T-cell (primary cell): ENCODE results near the gene TNNI2. TPM values are rescaled to one million over a fixed set of nuclear protein-coding genes. Genes with fewer than 3 reads are reported as not detected.
A peak's percentile ranks its signal among the peaks of the same experiment; 100 is the strongest.

Experiments used
- ATAC-seq, 4 experiments: fragments of 200-7000 bp in 3 of 4; fragments of 150-1000 bp in 1 of 4; cut with Tn5 transposase; replicated peaks in 1 of 4; 1 replicate in 3 of 4; 2 replicates in 1 of 4; pipeline ENCODE4 v1.10.0; 2021; ENCODE audit warnings: moderate library complexity in 3 of 4, mild to moderate bottlenecking in 2 of 4, moderate number of reproducible peaks in 1 of 4
- CTCF ChIA-PET, 2 donors: fragments of 300-600 bp; sonication (Branson Sonifier 250); formaldehyde crosslinking; loops; one replicate each; lab custom pipeline; 2022; ENCODE audit warnings: antibody characterized with exemption in 2 of 2; lab: Charles Lee
- POLR2A ChIA-PET, 2 donors: fragments of 300-600 bp; sonication (Branson Sonifier 250); formaldehyde crosslinking; loops; one replicate each; lab custom pipeline; 2022; ENCODE audit warnings: antibody characterized with exemption in 2 of 2; lab: Charles Lee
- DNase-seq, 35 experiments: peaks; one replicate each; pipeline versions ENCODE4 v3.0.0 to v3.0.0-alpha.2; 2013 to 2023
- H3K27ac ChIP-seq: one replicate; pipeline ENCODE4 v1.5.1; 2013; ENCODE audit warnings: low read length
- H3K27me3 ChIP-seq, 2 experiments: replicated peaks in 1 of 2; 1 replicate in 1 of 2; 2 replicates in 1 of 2; pipeline versions ENCODE4 v1.6.1 to v1.7.0; 2013; ENCODE audit warnings: low read length in 1 of 2, mixed read lengths in 1 of 2; ENCODE audit not compliant: control insufficient read depth in 2 of 2, insufficient read depth in 2 of 2; ENCODE audit errors: extremely low read depth in 1 of 2
- H3K36me3 ChIP-seq, 2 donors: 1 replicate in 1 of 2; 2 replicates in 1 of 2; pipeline versions ENCODE4 v1.6.1 to v1.7.0; 2013; ENCODE audit warnings: low read length in 1 of 2; ENCODE audit not compliant: control insufficient read depth in 2 of 2, insufficient read depth in 1 of 2; ENCODE audit errors: extremely low read depth in 1 of 2
- H3K4me1 ChIP-seq, 2 experiments: 1 replicate in 1 of 2; 2 replicates in 1 of 2; pipeline versions ENCODE4 v1.6.1 to v1.7.0; 2013; ENCODE audit warnings: low read length in 2 of 2, mixed read lengths in 1 of 2; ENCODE audit not compliant: insufficient read depth in 2 of 2, control insufficient read depth in 1 of 2; ENCODE audit errors: extremely low read depth in 1 of 2
- H3K4me3 ChIP-seq, 2 donors: 1 replicate in 1 of 2; 2 replicates in 1 of 2; pipeline versions ENCODE4 v1.5.1 to v1.7.0; 2013; ENCODE audit warnings: mild to moderate bottlenecking in 2 of 2, low read length in 1 of 2, moderate library complexity in 1 of 2; ENCODE audit not compliant: control insufficient read depth in 1 of 2; ENCODE audit errors: extremely low read depth in 1 of 2
- H3K9me3 ChIP-seq: 2 replicates; pipeline ENCODE4 v1.7.0; 2013
- H3K27ac Mint-ChIP-seq, 2 donors: one replicate each; pipeline ENCODE4 v1.8.0; 2020 to 2021; ENCODE audit warnings: mild to moderate bottlenecking in 2 of 2, mixed read lengths in 2 of 2
- H3K27me3 Mint-ChIP-seq, 2 donors: one replicate each; pipeline ENCODE4 v1.8.0; 2021 to 2022; ENCODE audit warnings: mixed read lengths in 2 of 2
- H3K36me3 Mint-ChIP-seq: one replicate; pipeline ENCODE4 v1.8.0; 2021; ENCODE audit warnings: mixed read lengths
- H3K4me1 Mint-ChIP-seq, 3 donors: one replicate each; pipeline ENCODE4 v1.8.0; 2020 to 2022; ENCODE audit warnings: mixed read lengths in 3 of 3, mild to moderate bottlenecking in 1 of 3
- H3K4me3 Mint-ChIP-seq, 3 donors: one replicate each; pipeline ENCODE4 v1.8.0; 2020 to 2022; ENCODE audit warnings: mild to moderate bottlenecking in 3 of 3, mixed read lengths in 3 of 3, moderate library complexity in 3 of 3
- H3K9me3 Mint-ChIP-seq, 3 donors: one replicate each; pipeline ENCODE4 v1.8.0; 2020 to 2022; ENCODE audit warnings: mixed read lengths in 3 of 3
- WGBS: methylation state at CpG from one replicate; pipeline ENCODE4 v1.1.5; 2013; ENCODE audit warnings: missing lambda C conversion rate; ENCODE audit not compliant: insufficient coverage; 5-methylcytosine and 5-hydroxymethylcytosine counted together
- total RNA-seq, 35 experiments: library from RNA in 6 of 35; stranded (reverse) in 6 of 35; fragments of 120-200 nt in 1 of 35; gene quantifications; one replicate each; pipeline versions ENCODE4 v1.2.1 to v1.2.4 and lab custom pipeline; 2013 to 2026

Gene TNNI2
- total RNA-seq, 5 donors from 2014 or later (not counting 1 experiment from before 2014, with no cell fraction given), result 0.39 TPM; not detected in 4

GRCh38 chr11:1839924-1840779, 1.4 kb downstream of the TNNI2 start:
- WGBS, result 77% methylated on average over 11 of the region's 26 CpGs
- no peaks in the 10 kb centered on the region for H3K9me3 Mint-ChIP-seq
- peaks cover 28 to 36% (median 30%) of the 10 kb centered on the region in 3 donors for H3K4me1 Mint-ChIP-seq
- Histone ChIP-seq H3K9me3 (no peaks in the 10 kb centered on the region), H3K27ac (no peak overlapping the region), H3K27me3 (peaks cover 0 to 4% of the 10 kb centered on the region in 2 experiments), H3K4me3 (no peak overlapping the region), H3K4me1 (peaks cover 23 to 56% of the 10 kb centered on the region in 2 experiments), H3K36me3 (no peaks in the 10 kb centered on the region)
- peak in 9 of 35 experiments; percentile 16 to 65 (median 29) for DNase-seq
- H3K27me3 Mint-ChIP-seq, result no peaks in the 10 kb centered on the region
- H3K36me3 Mint-ChIP-seq, result no peaks in the 10 kb centered on the region
- no peak overlapping the region for H3K4me3 Mint-ChIP-seq
- no peak for ATAC-seq
- ChIA-PET POLR2A (no interaction called here), CTCF (interaction anchor here (0.6 to 1.0 kb wide), 2 partner anchors 10 to 311 kb away, joined by 5 read pairs; no protein-coding TSS in a partner anchor)
- peak overlapping the region in 1 of 2 donors; percentile 22 for H3K27ac Mint-ChIP-seq

GRCh38 chr11:1840780-1841480, 2.1 kb downstream of the TNNI2 start:
- H3K36me3 ChIP-seq, result no peaks in the 10 kb centered on the region
- 92% methylated on average over 23 of the region's 37 CpGs for WGBS
- H3K9me3 ChIP-seq, result no peaks in the 10 kb centered on the region
- ChIA-PET POLR2A (no interaction called here), CTCF (interaction anchor here in 1 of 2 donors (0.6 kb wide), 1 partner anchor 10 kb away, joined by 5 read pairs; no protein-coding TSS in a partner anchor)
- peaks cover 34 to 44% (median 38%) of the 10 kb centered on the region in 3 donors for H3K4me1 Mint-ChIP-seq
- H3K27ac ChIP-seq, result no peak overlapping the region
- no peaks in the 10 kb centered on the region for H3K27me3 Mint-ChIP-seq
- no peak overlapping the region for H3K4me3 ChIP-seq
- no peaks in the 10 kb centered on the region for H3K27me3 ChIP-seq
- H3K27ac Mint-ChIP-seq, result peak overlapping the region in 1 of 2 donors; percentile 43
- H3K4me1 ChIP-seq, result peaks cover 30 to 64% of the 10 kb centered on the region in 2 experiments
- no peaks in the 10 kb centered on the region for H3K36me3 Mint-ChIP-seq
- H3K9me3 Mint-ChIP-seq, result no peaks in the 10 kb centered on the region
- ATAC-seq (no peak), DNase-seq (no peak)
- no peak overlapping the region for H3K4me3 Mint-ChIP-seq

DNA sequence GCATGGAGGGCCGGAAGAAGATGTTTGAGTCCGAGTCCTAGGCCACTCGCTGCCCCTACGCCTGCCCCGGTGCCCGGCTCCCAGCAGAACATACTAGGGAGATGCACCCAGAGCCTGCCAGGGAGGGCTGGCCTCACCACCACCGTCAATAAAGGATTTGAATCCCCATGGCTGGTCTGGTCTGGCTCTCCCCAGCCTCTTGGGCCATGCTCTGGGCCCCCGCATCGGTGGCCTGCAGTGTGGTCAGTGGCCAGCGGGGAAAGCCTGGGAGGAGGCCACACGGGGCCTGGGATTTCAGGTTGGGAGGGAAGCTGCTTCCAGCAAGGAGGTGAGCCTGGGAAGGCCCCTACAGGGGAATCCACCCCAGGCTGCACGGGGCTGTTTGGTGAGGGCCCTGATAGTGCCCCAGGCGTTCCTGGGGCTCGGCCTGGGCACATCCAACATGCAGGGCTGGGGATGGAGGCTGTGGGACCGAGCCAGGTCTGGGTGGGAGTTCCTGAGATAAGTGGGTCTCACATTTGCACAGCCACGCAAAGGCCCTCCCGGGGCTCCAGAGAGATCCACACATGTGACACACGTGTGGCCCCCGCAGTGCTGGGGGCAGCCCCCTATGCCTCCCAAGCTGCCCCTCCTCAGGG, 2.8 kb downstream of the TNNI2 start:
- Histone ChIP-seq H3K4me1 (peaks cover 35 to 71% of the 10 kb centered on the region in 2 experiments), H3K27me3 (no peaks in the 10 kb centered on the region), H3K9me3 (no peaks in the 10 kb centered on the region), H3K27ac (no peak overlapping the region), H3K36me3 (no peaks in the 10 kb centered on the region), H3K4me3 (no peak overlapping the region)
- no peaks in the 10 kb centered on the region for H3K36me3 Mint-ChIP-seq
- no peaks in the 10 kb centered on the region for H3K9me3 Mint-ChIP-seq
- H3K27me3 Mint-ChIP-seq, result no peaks in the 10 kb centered on the region
- ATAC-seq (no peak), DNase-seq (no peak)
- peaks cover 39 to 50% (median 45%) of the 10 kb centered on the region in 3 donors for H3K4me1 Mint-ChIP-seq
- WGBS, result 93% methylated on average over 18 of the region's 19 CpGs
- H3K4me3 Mint-ChIP-seq, result no peak overlapping the region
- CTCF ChIA-PET, result no interaction called here
- no peak overlapping the region for H3K27ac Mint-ChIP-seq
- POLR2A ChIA-PET, result no interaction called here

GRCh38 chr11:1842149-1843097, 3.6 kb downstream of the TNNI2 start:
- H3K4me3 Mint-ChIP-seq, result peak overlapping the region in 2 of 3 donors; percentile 25 to 79
- Histone ChIP-seq H3K27me3 (no peaks in the 10 kb centered on the region), H3K4me3 (no peak overlapping the region), H3K9me3 (no peaks in the 10 kb centered on the region), H3K27ac (no peak overlapping the region), H3K36me3 (no peaks in the 10 kb centered on the region), H3K4me1 (peaks cover 39 to 77% of the 10 kb centered on the region in 2 experiments)
- H3K36me3 Mint-ChIP-seq, result no peaks in the 10 kb centered on the region
- POLR2A ChIA-PET, result no interaction called here
- WGBS, result 93% methylated on average over 28 of the region's 29 CpGs
- ATAC-seq, result no peak
- CTCF ChIA-PET, result no interaction called here
- no peaks in the 10 kb centered on the region for H3K9me3 Mint-ChIP-seq
- H3K4me1 Mint-ChIP-seq, result peaks cover 46 to 54% (median 51%) of the 10 kb centered on the region in 3 donors
- no peak overlapping the region for H3K27ac Mint-ChIP-seq
- DNase-seq, result no peak
- H3K27me3 Mint-ChIP-seq, result no peaks in the 10 kb centered on the region

DNA sequence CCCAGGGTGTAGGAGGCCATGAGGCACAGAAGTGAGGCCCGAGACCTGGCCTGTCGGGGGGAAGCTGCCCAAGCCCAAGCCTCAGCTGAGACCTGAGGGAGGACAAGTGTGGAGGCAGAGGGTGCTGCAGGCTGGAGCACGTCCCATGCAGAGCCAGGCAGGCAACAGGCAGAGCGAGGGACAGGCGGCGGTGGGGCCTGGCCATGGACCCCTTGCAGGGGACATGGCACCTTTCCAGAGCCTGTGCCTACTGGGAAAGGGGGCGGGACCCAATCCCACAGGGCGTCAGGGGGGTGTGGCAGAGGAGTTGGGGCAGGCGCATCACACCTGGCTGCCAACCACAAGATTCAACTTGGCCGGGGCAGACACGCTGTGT, 4.3 kb downstream of the TNNI2 start:
- ATAC-seq (no peak), DNase-seq (no peak)
- H3K27me3 ChIP-seq, result no peaks in the 10 kb centered on the region
- H3K27ac Mint-ChIP-seq, result peak overlapping the region; percentile 41 to 90
- peaks cover 50 to 55% (median 53%) of the 10 kb centered on the region in 3 donors for H3K4me1 Mint-ChIP-seq
- H3K27ac ChIP-seq, result no peak overlapping the region
- H3K36me3 Mint-ChIP-seq, result no peaks in the 10 kb centered on the region
- no peak overlapping the region for H3K4me3 ChIP-seq
- 98% methylated on average over 5 of the region's 11 CpGs for WGBS
- no peaks in the 10 kb centered on the region for H3K36me3 ChIP-seq
- H3K4me3 Mint-ChIP-seq, result peak overlapping the region in 2 of 3 donors; percentile 25 to 79
- no peaks in the 10 kb centered on the region for H3K27me3 Mint-ChIP-seq
- ChIA-PET CTCF (no interaction called here), POLR2A (no interaction called here)
- no peaks in the 10 kb centered on the region for H3K9me3 ChIP-seq
- peaks cover 36 to 77% of the 10 kb centered on the region in 2 experiments for H3K4me1 ChIP-seq
- H3K9me3 Mint-ChIP-seq, result no peaks in the 10 kb centered on the region
